Activated CD4-positive, alpha-beta T cell treated with anti-CD3 and anti-CD28 coated beads for 24 hours (primary cell): Measurements from ENCODE around the gene WDR45B.

Experiments
- DNase-seq, 2 donors: peaks; one replicate each; pipeline ENCODE4 v3.0.0-alpha.2; 2020; ENCODE audit warnings: low read depth in 2 of 2

WDR45B gene

DNA sequence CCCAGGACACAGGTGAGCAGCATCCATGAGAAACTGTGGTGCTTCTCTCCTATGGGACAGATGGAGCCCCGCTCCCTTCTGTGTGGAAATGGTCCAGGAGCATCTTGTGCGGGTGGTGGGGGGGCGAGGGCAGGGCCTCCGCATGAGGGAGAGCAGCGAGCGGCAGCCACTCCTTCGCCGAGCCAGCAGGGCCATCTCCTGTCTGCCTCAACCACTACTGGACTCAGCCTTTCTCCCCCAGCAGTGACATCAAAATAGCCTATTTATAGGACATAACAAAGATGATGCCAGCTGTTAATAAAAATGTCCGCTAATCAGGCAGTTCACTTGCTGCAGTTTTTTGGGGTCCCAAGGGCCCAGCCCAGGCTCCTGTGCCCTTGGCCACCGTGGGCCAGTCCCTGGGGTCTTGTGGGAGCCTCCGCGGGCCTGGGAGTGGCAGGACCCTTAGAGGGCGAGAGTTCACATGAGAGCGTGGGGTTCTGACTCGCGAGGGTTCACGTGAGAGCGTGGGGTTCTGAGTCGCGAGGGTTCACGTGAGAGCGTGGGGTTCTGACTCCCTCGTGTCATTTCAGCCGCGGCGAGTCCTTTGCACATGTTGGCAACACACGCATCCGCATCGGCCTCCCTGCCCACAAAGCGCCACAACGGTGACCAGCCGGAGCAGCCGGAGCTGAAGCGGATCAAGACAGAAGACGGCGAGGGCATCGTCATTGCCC lies 47.4 kb downstream of the WDR45B start:
- no peak for DNase-seq

DNA sequence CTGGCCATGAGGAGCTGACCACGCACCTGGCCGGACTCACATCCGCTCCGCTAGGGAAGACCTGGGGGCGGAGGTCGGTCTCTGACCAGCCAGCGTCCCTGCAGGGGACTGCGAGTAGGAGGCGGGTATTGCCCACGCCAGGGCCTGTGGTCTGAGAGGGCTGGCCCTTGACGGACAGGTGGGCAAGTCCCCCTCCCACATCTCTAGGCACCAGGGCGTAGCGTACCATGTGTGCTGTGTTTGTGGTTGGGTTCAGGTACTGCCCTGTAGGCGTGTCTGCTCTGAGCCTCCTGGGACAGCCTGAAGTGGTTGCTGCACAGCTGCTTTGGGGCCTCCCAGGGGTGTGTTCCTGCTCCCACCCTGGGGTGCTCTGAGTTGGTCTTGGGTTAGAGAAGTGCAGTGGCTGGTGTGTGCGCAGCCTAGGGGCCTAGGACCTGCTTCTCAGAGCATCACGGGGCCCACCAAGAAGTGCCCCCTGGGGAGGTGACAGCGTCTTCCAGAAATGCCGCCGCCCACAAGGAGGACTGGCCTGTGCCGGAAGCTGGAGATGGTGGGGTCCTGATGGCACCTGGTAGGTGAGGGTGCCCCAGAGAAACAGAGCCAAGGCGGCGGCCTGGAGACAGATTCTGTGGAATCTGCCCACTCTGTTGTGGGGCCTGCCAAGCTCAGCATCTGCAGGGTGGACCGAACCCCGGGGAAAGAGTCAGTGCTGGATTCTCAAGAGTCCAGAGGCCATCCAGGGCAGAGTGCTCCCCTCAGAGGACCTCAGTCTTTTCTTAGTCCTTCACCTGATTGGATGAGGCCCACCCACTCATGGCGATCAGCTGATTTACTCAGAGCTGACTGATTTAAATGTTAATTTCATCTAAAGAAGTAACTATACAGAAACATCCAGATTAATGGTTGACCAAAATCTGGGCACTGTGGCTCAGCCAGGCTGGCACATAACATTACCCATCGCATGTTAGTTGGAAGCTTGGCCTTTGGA lies 48.3 kb downstream of the WDR45B start:
- no peak for DNase-seq

DNA sequence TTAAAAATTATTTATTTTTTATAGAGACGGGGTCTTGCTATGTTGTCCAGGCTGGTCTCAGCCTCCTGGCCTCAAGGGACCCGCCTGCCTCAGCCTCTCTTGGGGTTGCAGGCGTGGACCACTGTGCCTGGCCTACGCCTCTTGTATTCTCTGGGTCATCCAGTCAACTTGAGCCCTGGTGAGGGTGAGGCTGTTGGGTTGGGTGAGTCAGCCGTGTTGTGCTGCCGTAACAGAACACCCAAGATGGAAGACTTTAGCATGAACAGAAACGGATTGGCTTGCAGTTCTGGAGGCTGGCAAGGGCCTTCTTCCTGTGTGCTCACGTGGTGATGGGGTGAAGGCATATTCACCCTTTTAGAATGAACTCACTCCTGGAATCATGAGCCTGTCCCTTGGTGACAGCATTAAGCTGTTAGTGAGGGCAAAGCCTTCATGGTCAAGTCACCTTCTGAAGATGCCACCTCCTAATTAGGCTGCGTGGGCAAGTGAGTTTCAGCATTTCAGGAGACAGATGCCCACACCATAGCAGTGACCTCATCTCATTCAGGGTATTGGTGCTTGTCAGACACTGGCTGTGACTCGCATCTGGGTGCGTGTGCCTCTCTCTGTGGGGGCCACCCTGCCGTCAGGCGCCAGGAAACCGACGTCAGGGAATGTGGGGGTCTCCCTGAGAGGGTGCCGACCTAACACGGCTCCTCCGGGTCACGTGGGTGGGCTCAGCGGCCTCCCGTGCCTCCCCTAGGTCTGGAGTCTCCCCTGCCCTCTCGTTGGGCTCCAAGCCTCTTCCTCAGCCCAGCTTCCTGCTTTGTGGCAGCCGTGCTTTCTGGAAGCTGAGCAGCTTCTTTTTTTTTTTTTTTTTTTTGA lies 49.8 kb downstream of the WDR45B start:
- no peak for DNase-seq

DNA sequence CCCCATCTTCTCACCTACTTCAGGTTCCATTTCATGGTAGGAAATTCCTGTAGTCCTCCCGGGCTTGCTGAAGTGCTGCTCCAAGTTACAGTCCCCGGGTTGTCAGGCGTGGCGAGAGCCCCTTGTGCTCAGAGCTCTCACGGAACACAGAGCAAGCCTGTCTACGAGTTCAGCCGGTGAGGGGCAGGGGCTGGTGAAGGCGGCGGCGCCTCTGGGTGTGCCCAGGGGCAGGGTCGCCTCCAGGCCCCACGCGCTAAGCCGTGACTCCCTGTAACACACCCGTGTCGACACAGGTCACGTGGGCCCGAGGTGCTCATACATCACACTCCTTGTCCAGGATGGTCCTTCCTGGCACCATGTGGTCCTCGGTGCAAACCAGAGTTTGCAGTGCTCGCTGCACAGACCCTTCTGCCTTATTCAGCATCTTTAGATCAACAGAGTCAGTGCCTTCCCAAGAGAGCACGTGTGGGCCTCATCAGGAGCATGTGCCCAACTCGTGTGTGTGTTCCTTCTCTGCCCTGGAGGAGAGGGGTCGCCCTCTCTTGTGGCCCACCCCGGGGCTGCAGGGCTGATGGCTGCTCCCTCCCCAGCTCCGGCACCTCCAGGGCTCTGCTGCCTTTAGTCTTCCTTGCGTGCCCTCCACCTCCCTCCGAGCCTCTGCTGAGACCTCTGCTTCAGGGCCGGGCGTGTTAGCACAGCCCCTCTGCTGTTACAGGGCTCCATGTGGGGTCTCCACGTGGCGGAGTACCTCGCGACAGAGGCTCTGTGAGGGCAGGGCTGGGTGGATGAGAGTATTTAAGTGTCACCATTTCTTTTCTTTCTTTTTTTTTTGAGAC lies 51.2 kb downstream of the WDR45B start:
- DNase-seq, result no peak

DNA sequence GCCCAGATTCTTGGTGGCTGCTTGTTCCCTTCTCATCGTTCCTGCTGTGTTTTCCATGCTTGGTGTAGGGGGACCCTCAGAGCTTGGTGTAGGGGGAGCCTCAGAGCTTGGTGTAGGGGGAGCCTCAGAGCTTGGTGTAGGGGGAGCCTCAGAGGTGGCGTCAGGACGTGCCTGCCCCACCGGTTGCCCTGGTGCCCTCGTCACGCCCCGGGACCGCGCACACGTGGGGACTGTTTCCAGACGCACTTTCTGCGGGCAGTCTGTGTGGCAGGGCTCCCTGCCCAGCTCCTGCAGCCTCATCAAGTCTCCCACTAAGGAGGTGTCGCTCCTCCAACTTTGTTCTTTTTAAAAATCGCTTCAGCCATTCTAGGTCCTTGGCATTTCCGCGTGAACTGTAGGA lies 51.9 kb downstream of the WDR45B start:
- DNase-seq, result no peak

DNA sequence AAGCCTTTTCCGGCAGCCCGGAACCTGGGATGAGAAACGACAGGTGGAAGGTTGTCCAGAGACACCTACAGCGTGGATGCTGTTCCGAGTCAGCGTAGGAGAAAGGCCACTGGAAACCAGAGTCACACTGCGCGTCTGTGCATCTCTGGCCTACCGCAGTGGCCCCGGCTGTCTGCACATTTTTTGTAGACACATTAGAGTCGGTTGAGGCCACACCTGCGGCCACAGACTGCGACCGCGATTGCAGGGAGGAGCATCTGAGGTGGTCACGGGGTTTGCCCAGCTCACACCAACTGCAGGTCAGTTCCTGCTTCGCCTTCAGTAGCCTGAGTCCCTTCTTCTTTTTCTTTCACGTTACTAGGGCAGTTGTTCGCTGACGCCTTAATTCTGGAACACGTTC lies 52.4 kb downstream of the WDR45B start:
- no peak for DNase-seq

DNA sequence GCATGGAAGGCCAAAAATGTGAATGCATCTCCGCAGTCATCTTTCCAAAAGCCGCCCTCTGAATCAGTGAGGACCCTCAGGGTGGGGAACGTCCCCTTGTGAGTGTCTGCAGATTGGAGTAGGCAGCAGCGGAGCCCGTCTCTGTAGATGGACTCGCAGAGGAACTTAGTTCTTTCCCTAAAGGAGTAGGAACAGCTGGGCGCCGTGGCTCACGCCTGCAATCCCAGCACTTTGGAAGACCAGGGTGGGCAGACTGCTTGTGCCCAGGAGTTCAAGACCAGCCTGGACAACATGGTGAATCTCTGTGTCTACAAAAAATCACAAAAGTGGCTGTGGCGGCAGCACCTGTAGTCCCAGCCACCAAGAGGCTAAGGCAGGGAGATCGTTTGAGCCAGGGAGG lies 53.7 kb downstream of the WDR45B start:
- no peak for DNase-seq

DNA sequence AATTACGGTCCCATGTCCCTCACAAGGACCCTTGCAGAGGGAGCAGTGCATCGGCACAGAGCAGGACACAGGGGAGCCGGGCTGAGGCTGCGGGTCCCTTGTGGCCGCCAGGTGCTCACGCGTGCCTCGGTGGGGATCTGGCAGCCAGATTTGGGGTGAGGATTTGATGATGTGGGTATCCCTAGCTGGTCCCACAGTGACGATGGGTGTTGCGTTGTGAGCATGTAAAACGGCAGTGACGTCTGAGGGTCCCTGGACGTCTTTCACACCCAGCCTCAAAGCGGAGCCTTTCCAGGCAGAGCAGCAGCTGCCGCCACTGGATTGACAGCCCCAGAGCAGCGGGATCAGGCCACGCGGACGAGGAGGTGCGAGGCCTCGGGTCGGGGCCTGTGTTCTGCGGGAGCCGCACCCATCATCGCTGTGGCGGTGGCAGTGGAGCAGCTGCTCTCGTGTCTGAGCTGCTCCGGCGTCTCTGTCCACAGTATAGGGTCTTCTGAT lies 54.6 kb downstream of the WDR45B start:
- DNase-seq, result no peak

DNA sequence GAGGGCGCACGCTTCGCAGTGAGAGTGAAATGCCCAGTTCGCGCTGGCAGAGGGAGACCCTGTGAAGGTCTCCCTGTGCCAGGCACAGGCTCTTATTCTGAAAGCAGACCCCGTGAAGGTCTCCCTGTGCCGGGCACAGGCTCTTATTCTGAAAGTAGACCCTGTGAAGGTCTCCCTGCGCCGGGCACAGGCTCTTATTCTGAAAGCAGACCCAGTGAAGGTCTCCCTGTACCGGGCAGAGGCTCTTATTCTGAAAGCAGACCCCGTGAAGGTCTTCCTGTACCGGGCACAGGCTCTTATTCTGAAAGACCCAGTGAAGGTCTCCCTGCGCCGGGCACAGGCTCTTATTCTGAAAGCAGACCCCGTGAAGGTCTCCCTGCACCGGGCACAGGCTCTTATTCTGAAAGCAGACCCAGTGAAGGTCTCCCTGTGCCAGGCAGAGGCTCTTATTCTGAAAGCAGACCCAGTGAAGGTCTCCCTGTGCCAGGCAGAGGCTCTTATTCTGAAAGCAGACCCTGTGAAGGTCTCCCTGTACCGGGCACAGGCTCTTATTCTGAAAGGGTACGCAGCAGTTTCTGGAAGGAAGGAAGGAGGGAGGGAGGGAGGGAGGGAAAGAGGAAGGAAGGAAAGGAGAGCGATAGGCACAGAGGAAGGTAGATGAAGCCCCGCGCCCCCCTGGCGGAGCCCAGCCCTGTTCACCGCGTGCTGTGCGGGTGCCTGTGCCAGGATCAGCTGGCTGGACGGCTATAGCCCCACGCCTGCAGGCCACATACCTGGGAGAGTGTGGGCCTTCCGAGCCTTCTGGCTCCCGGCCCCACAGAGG lies 55.3 kb downstream of the WDR45B start:
- peak in 1 of 2 donors; percentile 13 for DNase-seq

DNA sequence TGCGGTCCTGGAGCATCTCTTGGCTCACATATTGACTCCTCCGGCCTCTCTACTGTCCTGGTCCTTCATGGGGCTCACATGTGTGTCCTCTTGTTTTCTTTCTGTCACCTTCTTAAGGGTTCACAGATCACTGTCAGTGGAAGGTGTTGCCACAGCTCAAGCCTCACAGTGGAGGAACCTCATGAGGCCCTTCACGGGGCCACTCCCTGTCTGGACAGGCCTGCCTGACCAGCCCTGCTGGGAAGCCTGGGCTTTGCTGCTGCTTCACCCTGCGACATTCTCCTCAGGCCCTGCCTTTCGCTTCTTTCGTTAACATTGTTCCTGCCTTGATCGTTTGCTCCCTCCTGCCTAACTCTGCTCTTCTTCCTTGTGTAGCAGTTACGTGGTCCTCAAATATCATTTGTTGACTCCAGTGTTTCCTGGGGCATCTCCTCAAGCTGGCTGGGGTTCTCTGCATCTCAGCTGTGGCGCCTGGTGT lies 55.9 kb downstream of the WDR45B start:
- DNase-seq, result no peak

DNA sequence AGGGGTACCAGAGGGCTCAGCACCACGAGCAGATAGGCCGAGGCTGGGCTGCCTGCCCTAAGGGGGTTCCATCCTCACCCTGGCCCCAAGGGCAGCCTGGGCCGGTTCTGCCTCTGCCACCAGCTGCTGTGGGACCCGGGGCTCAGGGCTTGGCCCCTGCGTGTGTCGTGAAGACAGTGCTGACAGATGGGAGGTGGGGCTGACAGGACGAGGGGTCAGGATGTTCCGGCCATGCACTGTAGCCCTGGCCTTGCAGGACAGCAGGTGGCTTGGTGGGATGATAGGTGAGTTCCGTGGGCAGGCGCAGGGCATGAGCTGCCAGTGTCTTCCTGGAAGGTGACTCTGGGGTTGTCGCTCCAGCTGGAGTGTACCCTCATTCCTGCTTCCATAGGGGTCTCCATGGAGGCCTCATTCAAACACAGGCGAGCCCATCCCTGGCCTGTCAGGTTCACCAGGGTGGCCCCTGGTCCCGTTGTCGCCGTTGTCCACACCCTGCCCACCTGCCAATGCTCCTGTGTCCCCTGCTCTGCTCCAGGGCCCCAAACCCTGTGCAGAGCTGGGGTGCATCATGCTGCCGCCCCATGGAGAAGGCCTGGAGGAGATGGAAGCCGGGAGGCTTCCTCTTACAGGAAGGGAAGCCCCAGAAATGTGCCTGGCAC lies 57.2 kb downstream of the WDR45B start:
- DNase-seq, result no peak

DNA sequence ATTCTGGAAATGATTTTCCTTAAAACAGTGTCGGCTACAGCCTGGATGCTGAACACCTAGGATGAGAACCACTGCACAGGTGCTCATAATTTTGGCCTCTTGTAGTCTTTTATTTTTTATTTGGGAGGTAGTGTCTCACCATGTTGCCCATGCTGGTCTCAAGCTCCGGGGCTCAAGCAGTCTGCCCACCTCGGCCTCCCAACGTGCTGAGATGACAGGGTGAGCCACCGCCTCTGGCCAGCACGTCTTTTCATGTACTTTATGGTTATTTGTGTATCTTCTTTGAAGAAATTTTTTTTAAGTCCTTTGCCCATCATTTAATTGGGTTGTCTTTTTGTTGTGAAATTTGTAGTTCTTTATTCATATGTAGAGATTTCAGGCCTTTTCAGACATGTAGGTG lies 58.0 kb downstream of the WDR45B start:
- no peak for DNase-seq

DNA sequence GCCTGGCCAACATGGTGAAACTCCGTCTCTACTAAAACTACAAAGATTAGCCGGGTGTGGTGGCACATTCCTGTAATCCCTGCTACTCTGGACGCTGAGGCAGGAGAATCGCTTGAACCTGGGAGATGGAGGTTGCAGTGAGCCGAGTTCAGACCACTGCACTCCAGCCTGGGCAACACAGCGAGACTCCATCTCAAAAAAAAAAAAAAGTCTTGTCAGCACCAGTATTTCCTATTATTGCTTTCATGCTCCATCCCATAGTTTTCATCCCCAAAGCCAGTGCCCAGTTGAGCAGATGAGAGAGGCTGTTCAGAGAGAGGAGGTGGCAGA lies 58.4 kb downstream of the WDR45B start:
- DNase-seq, result no peak

DNA sequence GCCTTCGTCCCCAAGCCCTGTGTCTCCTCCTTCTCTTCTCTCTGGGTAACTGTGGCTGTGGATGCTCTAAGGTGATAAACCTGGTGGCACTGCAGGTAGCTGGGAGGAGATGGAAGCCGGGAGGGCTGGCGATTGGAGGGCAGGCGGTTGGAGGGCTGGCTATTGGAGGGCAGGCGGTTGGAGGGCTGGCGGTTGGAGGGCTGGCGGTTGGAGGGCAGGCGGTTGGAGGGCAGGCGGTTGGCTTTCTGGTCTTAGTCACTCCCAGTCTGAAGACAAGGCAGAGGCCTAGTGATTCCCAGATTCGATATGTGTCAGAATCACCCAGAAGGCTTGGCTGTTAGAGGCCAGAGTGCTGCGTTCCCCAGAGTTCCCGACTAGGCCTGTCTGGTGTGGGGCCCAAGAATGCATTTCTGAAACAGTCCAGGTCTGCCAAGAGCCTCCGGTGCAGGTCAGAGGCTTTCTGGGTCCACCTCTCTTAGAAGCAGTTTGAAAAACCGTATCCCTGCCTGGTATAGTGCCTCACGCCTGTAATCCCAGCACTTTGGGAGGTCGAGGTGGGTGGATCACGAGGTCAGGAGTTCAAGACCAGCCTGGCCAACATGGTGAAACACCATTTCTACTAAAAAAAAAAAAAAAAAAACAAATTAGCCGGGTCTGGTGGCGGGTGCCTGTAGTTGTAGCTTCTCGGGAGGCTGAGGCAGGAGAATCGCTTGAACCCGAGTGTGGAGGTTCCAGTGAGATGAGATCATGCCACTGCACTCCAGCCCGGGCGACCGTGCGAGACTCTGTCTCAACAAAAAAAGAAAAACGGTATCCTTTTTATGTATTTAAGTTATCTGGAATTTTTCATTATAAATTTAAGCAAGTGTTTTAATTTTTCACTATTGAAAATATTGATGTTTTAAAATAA lies 59.7 kb downstream of the WDR45B start:
- DNase-seq, result no peak

DNA sequence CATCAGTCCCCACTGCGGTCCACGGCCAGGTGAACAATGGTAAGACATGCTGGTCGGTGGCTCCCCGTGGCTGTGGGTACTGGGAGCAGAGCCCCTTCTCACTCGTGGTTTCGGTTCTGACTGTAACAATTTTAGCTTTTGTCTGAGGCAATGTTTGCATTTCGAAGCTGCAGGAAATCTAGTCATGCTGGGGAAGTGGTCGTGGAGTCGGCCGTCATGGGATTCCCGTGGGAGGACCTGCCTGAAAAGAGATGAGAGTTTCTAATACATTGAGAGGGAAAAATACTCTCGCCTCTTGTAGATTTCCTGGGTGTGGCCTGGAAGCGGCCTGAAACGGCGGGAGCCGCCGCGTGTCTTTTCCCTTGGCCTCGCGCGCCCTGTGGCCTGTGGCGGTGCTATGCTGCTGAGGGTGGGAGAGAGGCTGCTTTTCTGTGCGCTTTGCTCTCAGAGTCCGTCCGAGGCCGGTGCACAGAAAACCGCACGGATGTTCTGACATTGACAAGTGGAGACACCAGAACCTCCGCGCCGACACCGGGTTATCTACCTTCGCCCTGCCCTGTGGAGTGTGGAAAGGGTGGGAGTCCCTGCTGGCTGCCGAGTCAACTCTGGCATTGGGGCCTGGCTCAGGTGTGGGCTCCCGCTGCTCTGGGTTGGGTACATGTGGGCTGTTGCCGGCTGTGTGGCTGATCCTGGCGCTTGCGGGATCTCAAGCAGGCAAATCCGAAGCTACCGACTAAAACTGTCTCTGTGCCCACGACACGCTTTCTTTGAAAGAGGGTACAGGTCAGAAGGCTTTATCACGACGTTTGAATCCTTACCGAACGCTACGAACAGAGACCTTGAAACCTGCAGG lies 60.8 kb downstream of the WDR45B start:
- DNase-seq, result no peak

DNA sequence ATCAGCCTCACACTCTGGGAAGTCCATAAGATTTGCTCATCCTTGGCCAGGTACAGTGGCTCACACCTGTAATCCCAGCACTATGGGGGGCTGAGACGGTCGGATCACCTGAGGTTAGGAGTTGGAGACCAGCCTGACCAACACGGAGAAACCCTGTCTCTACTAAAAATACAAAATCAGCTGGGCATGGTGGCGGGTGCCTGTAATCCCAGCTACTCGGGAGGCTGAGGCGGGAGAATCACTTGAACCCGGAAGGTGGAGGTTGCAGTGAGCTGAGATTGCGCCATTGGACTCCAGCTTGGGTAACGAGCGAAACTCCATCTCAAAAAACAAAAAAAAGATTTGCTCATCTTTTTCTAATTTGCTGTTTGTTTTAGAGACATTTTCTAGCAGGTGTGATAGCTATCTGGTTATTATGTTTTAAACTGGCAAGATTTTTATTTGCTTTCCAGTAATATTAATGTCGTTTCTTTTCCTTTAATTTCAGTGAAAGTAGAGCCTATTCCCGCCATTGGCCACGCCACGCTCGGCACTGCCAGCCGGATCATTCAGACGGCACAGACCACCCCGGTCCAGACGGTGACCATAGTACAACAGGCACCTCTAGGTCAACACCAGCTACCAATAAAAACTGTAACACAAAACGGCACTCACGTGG lies 61.5 kb downstream of the WDR45B start:
- no peak for DNase-seq
